DND-41 (cell line): ENCODE results near the gene KRTAP3-1.
"Not testable (repeated sequence)": the region's sequence is repeated elsewhere in the genome, so short reads cannot be mapped to it uniquely, and the experiment has no call there.

Experiments used
- ATAC-seq: fragments of 200-7000 bp; cut with Tn5 transposase; 3 replicates; pipeline ENCODE4 v1.9.1; 2021; ENCODE audit warnings: low read depth; ENCODE audit not compliant: insufficient read depth
- DNase-seq: peaks from one replicate; pipeline ENCODE4 v3.0.0-alpha.2; 2020
- H2AFZ ChIP-seq: 2 replicates; pipeline ENCODE4 v1.6.0; 2012; ENCODE audit warnings: low read depth, low read length
- H3K27ac ChIP-seq: 2 replicates; pipeline ENCODE4 v1.5.1; 2012; ENCODE audit warnings: low read length, inconsistent platforms
- H3K27me3 ChIP-seq: fragments of 200-600 bp; sonication (generic); 2 replicates; pipeline ENCODE4 v1.6.0; 2012; ENCODE audit warnings: low read length, mild to moderate bottlenecking, inconsistent platforms; ENCODE audit not compliant: insufficient read depth, poor library complexity
- H3K36me3 ChIP-seq: 2 replicates; pipeline ENCODE4 v1.5.1; 2012; ENCODE audit warnings: low read length, inconsistent platforms; ENCODE audit not compliant: insufficient read depth
- H3K4me1 ChIP-seq: 2 replicates; pipeline ENCODE4 v1.5.1; 2012; ENCODE audit warnings: mild to moderate bottlenecking, low read length; ENCODE audit not compliant: insufficient read depth
- H3K4me2 ChIP-seq: 2 replicates; pipeline ENCODE4 v1.6.0; 2012; ENCODE audit warnings: mild to moderate bottlenecking, moderate library complexity, low read length, inconsistent platforms; ENCODE audit not compliant: insufficient read depth
- H3K4me3 ChIP-seq, 2 experiments: fragments of 200-600 bp in 1 of 2; shearing (Covaris generic) in 1 of 2; 2 replicates each; pipeline ENCODE4 v1.5.1; 2012 to 2016; ENCODE audit warnings: inconsistent platforms in 2 of 2, low read length in 2 of 2, mild to moderate bottlenecking in 2 of 2, low read depth in 1 of 2, moderate library complexity in 1 of 2
- H3K79me2 ChIP-seq: 2 replicates; pipeline ENCODE4 v1.6.0; 2012; ENCODE audit warnings: low read length, inconsistent platforms; ENCODE audit not compliant: insufficient read depth
- H3K9ac ChIP-seq: 2 replicates; pipeline ENCODE4 v1.6.0; 2012; ENCODE audit warnings: low read depth, mild to moderate bottlenecking, inconsistent platforms, low read length, moderate library complexity
- H3K9me3 ChIP-seq: 2 replicates; pipeline ENCODE4 v1.5.1; 2012; ENCODE audit warnings: low read length, moderate library complexity, mild to moderate bottlenecking, inconsistent platforms; ENCODE audit not compliant: insufficient read depth, severe bottlenecking
- H4K20me1 ChIP-seq: 2 replicates; pipeline ENCODE4 v1.6.0; 2012; ENCODE audit warnings: low read length; ENCODE audit not compliant: insufficient read depth
- EZH2 ChIP-seq: IDR thresholded peaks from 3 replicates; pipeline ENCODE4 v1.6.1; 2012; ENCODE audit warnings: borderline replicate concordance, low read depth, mild to moderate bottlenecking, moderate library complexity, low read length, inconsistent platforms; ENCODE audit not compliant: severe bottlenecking
- TF ChIP-seq, protein P1 (sequence below): IDR thresholded peaks from 2 replicates; pipeline ENCODE4 v1.5.1; 2012; ENCODE audit warnings: borderline replicate concordance, low read length, moderate library complexity, mild to moderate bottlenecking; ENCODE audit not compliant: poor library complexity, severe bottlenecking; ENCODE audit errors: extremely low read depth

Gene KRTAP3-1

DNA sequence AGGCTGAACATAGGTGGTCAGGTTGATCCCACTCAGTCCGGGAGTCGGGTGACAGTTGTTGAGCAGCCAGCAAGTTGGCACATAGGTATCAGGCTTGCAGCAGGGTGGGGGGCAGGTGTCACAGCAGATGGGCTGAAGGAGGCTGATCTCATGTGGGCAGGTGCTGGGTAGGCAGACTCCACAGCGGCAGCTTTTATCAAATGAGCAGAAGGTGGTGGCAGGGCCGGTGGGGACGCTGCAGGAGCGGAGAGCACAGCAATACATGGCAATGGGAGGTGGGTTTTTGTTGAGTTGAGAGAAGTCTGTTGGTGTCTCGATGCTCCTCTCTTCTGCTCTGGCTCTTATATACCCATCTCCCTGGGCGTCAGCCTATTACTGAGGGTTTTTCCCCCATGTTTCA, at the start of gene KRTAP3-1:
KRTAP3-1 (minus strand) TSS at position 318 of the 400 bp plus-strand sequence; CDS start at position 264, 54 bp downstream.
- no peak within 1 kb of the TSS for H3K9ac ChIP-seq
- no peaks in the 10 kb centered on the region for H3K36me3 ChIP-seq
- no peak within 1 kb of the TSS for H3K4me2 ChIP-seq
- DNase-seq (no peak), ATAC-seq (no peak)
- H3K9me3 ChIP-seq = no peaks in the 10 kb centered on the region
- no peak for TF ChIP-seq EZH2
- TF ChIP-seq, protein P1, sequence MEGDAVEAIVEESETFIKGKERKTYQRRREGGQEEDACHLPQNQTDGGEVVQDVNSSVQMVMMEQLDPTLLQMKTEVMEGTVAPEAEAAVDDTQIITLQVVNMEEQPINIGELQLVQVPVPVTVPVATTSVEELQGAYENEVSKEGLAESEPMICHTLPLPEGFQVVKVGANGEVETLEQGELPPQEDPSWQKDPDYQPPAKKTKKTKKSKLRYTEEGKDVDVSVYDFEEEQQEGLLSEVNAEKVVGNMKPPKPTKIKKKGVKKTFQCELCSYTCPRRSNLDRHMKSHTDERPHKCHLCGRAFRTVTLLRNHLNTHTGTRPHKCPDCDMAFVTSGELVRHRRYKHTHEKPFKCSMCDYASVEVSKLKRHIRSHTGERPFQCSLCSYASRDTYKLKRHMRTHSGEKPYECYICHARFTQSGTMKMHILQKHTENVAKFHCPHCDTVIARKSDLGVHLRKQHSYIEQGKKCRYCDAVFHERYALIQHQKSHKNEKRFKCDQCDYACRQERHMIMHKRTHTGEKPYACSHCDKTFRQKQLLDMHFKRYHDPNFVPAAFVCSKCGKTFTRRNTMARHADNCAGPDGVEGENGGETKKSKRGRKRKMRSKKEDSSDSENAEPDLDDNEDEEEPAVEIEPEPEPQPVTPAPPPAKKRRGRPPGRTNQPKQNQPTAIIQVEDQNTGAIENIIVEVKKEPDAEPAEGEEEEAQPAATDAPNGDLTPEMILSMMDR = no peak
- no peak within 1 kb of the TSS for H3K27ac ChIP-seq
- H3K79me2 ChIP-seq = no peaks in the 10 kb centered on the region
- H2AFZ ChIP-seq = no peak within 1 kb of the TSS
- H3K4me3 ChIP-seq = no peak within 1 kb of the TSS
- no peaks in the 10 kb centered on the region for H4K20me1 ChIP-seq
- H3K27me3 ChIP-seq = peaks cover 30% of the 10 kb centered on the region
- H3K4me1 ChIP-seq = no peaks in the 10 kb centered on the region

DNA sequence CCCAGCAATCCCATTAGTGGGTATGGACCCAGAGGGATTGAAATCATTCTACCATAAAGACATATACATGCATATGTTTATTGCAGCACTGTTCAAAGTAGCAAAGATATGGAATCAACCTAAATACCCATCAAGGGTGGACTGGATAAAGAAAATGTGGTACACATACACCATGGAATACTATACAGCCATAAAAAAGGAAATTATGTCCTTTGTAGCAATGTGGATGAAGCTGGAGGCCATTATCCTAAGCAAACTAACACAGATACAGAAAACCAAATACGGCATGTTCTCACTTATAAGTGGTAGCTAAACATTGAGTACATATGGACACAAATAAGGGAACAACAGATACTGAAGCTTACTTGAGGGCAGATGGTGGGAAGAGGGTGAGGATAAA, 48.6 kb upstream of the KRTAP3-1 start:
- ATAC-seq = no peak

DNA sequence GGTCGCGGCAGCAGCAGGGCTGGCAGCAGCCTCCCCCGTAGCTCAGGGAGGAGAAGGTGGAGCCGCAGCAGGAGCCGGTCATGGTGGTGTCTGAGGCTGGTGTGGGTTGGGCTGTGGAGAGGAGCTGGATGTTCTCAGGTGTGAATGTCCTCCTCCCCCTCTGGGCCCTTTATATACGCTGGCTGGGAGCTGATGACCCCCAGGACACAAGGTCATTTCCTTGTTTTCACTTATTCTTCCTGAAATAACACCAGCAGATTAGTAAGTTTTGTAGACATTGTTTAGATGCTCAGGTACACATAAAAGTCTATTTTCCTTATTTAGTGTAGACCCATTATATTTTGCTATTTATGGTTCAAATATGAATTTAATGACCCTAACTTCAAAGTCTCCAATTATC, 46.2 kb upstream of the KRTAP3-1 start, which contains the start of gene KRTAP2-2:
KRTAP2-2 (minus strand) TSS at position 101 of the 400 bp plus-strand sequence; CDS start at position 82, 19 bp downstream.
- not testable (repeated sequence) for H3K4me3 ChIP-seq, H3K9ac ChIP-seq, H3K4me1 ChIP-seq, DNase-seq, H3K27ac ChIP-seq, H3K27me3 ChIP-seq, H4K20me1 ChIP-seq, H2AFZ ChIP-seq, H3K79me2 ChIP-seq, H3K9me3 ChIP-seq, H3K4me2 ChIP-seq, ATAC-seq, H3K36me3 ChIP-seq

More for the DNA sequence above, 48.6 kb upstream of the KRTAP3-1 start:
- Histone ChIP-seq H3K36me3 (no peaks in the 10 kb centered on the region), H2AFZ (no peak overlapping the region), H3K27me3 (peaks cover 3% of the 10 kb centered on the region), H4K20me1 (no peaks in the 10 kb centered on the region), H3K9me3 (no peaks in the 10 kb centered on the region), H3K4me1 (no peaks in the 10 kb centered on the region), H3K4me2 (no peak overlapping the region), H3K79me2 (no peaks in the 10 kb centered on the region), H3K27ac (no peak overlapping the region), H3K4me3 (no peak overlapping the region), H3K9ac (no peak overlapping the region)
- DNase-seq = no peak
- no peak for TF ChIP-seq EZH2
- TF ChIP-seq, protein P1 = no peak

DNA sequence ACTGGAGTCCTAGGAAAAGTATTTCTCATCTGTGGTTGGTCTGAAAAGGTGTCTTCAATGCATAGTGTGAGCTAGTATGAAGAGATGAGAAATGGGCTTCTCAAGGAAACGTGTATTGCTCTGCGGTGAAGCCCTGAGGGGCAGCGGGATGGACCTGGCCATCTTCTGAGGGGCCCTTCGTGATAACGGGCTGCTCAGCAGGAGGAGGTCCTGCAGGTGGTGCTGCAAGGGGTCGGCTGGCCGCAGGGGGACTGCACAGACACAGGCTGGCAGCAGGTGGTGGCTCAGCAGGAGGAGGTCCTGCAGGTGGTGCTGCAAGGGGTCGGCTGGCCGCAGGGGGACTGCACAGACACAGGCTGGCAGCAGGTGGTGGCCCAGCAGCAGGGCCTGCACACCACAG, 45.6 kb upstream of the KRTAP3-1 start:
- DNase-seq, H3K27me3 ChIP-seq, H3K4me1 ChIP-seq, H3K9me3 ChIP-seq, H3K36me3 ChIP-seq, H3K27ac ChIP-seq, H3K4me3 ChIP-seq, ATAC-seq, H2AFZ ChIP-seq, H3K9ac ChIP-seq, H3K79me2 ChIP-seq, H3K4me2 ChIP-seq, H4K20me1 ChIP-seq: not testable (repeated sequence)

DNA sequence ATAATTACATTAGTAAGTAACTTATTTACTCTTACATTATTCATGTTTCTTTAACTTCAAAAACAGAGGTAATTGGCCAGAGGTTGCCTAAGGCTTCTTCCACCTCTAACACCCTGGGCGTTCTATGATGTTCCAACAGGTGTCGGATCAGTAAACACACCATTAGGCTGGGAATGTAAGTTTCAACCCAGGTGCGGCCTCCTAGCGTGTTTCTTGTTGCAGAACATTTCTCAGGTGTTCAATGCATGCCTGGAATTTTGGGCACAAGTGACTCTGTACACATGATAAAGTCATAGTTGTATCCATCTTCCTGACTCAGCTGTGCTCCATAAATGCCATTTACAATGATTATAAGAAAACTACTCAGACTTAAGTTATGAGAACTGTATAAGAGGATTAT, 45.1 kb upstream of the KRTAP3-1 start:
- Histone ChIP-seq H3K9ac (no peak overlapping the region), H3K27ac (no peak overlapping the region), H3K27me3 (peaks cover 8% of the 10 kb centered on the region), H2AFZ (no peak overlapping the region), H3K4me1 (no peaks in the 10 kb centered on the region), H3K9me3 (no peaks in the 10 kb centered on the region), H3K36me3 (no peaks in the 10 kb centered on the region), H4K20me1 (no peaks in the 10 kb centered on the region), H3K4me2 (no peak overlapping the region), H3K4me3 (no peak overlapping the region), H3K79me2 (no peaks in the 10 kb centered on the region)
- ATAC-seq = no peak
- no peak for DNase-seq
- no peak for TF ChIP-seq EZH2
- TF ChIP-seq, protein P1 = no peak
